ENCODE measurements around the gene NOTO.

DNA sequence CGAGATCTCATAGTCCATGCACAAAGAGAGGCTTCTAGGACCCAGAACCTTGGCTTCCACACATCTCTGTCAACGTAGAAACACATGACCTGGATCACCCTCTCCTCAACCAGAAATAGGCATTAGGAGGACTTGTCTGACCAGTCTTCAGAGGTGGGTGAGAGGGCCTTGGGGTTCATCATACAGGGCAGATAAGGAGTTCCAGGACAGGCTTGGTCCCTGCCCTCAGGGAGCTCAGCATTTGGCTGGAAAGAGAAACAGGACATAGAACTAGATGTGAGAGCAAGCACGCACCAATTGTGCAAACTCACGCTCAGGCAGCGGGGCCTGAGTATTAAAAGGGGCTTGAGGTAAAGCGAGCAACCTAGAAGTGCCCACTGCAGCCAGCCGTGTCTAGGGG lies 28.6 kb upstream of the NOTO start:
- TF ChIP-seq GATA2 (IDR thresholded peaks at IDR 0.05; ENCODE audit: low read depth, low read length): no peak
- TF ChIP-seq GATA3 (IDR thresholded peaks at IDR 0.05; ENCODE audit: low read depth, low read length): no peak

All from SH-SY5Y (cell line).